RWPE1 (cell line): Measurements from ENCODE around the gene FNDC3B.

Experiments
- CTCF ChIA-PET: fragments of 350-600 bp; sonication (Branson Sonifier 250); formaldehyde crosslinking; extraction: SDS; loops from one replicate; lab custom pipeline; 2021; lab: Yijun Ruan, JAX
- POLR2A ChIA-PET: fragments of 400-600 bp; formaldehyde crosslinking; extraction: SDS; loops from one replicate; lab custom pipeline; 2020; ENCODE audit warnings: antibody characterized with exemption; ENCODE audit not compliant: low non-redundant PET; lab: Yijun Ruan, JAX
- DNase-seq: peaks from one replicate; pipeline ENCODE4 v3.0.0; 2012; ENCODE audit warnings: low spot score
- H3K27ac ChIP-seq: fragments of 450-650 bp; 2 replicates; pipeline ENCODE4 v1.5.1; 2017
- TF ChIP-seq, protein P1 (sequence below): fragments of 450-650 bp; conservative IDR thresholded peaks from 2 replicates; pipeline ENCODE4 v1.5.1; 2017; ENCODE audit warnings: low read depth, mild to moderate bottlenecking

FNDC3B gene

DNA sequence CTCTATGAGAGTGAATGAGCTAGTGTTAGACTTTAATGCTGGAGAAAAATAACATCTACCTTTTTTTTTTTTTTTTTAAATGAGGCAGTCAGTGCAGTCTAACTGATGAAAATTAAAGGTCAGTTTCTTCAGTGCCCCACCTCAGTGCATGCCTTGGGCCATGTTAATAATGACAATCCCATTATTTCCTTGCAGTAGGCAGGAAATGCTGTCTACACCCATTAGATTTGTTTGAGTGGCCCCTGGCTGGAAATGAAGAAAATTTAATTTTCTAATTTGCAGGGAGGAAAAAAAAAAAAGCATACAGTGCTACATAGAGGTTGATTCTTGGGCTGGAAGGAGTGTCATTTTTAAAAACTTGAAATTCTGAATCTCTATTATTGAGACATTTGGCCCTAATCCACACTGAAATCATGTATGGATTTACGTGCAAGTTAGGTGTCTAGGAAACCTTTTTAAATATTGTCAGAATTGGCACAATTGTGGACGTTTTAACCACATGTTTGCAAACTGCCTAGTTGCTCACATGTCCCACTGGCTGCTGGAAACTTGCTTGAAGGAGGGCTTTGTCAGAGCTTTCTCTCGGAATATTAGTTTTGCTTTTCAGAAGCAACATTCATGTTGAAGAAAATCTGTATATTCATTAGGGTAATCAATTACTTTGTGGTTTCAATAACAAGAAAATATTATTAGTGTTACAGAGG is 18.4 kb downstream of the FNDC3B start:
- no peak for DNase-seq

DNA sequence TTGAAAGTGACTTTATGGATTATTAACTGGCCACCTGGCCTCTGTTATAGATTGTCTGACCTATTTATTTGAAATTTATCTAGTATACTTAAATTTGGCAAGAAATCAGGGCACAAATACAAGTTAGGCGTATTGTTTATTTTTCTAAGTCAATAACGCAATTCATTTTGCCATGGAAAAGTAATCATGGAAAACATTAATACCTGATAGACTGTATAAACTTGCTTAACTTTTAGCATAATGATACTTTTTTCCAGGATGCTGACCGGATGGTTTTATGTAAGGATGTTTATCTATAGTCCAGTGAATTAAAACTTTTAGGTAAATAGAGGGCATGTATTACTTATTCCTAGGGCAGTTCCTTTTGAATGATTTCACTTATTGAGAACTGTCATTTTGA is 20.2 kb downstream of the FNDC3B start:
- ChIA-PET CTCF (interaction anchor here (0.6 kb wide), 1 partner anchor 213 kb away, joined by 4 read pairs; no protein-coding TSS in a partner anchor), POLR2A (interaction anchor here (0.7 kb wide), 1 partner anchor 409 kb away, joined by 4 read pairs; no protein-coding TSS in a partner anchor)
- DNase-seq: no peak
- no peak overlapping the region for H3K27ac ChIP-seq
- TF ChIP-seq, protein P1, sequence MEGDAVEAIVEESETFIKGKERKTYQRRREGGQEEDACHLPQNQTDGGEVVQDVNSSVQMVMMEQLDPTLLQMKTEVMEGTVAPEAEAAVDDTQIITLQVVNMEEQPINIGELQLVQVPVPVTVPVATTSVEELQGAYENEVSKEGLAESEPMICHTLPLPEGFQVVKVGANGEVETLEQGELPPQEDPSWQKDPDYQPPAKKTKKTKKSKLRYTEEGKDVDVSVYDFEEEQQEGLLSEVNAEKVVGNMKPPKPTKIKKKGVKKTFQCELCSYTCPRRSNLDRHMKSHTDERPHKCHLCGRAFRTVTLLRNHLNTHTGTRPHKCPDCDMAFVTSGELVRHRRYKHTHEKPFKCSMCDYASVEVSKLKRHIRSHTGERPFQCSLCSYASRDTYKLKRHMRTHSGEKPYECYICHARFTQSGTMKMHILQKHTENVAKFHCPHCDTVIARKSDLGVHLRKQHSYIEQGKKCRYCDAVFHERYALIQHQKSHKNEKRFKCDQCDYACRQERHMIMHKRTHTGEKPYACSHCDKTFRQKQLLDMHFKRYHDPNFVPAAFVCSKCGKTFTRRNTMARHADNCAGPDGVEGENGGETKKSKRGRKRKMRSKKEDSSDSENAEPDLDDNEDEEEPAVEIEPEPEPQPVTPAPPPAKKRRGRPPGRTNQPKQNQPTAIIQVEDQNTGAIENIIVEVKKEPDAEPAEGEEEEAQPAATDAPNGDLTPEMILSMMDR: no peak

More for the DNA sequence above, 18.4 kb downstream of the FNDC3B start:
- TF ChIP-seq, protein P1: no peak
- no peak overlapping the region for H3K27ac ChIP-seq
- ChIA-PET POLR2A (no interaction called here), CTCF (interaction anchor here (0.6 kb wide), 1 partner anchor 299 kb away, joined by 3 read pairs; no protein-coding TSS in a partner anchor)

DNA sequence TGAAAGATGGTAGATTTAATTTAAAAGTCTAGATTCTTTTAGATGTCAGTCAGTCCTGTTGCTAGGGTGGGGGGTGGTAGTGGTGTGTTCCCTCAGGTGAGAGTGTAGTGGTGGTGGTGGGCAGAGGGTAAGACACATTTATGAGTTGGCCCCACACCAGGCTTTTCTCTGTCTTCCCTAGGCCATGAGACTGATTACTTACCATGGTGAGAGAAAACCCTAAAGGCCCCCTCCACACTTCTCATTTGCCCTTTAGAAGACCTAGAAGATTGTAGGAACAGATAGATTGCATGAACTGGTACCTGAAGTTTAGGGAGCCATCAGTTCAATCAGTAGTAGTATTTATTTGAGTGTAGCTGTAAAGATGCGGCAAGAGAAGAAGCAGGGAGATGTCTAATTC is 20.9 kb downstream of the FNDC3B start:
- no peak for DNase-seq
- TF ChIP-seq, protein P1: no peak
- no peak overlapping the region for H3K27ac ChIP-seq
- POLR2A ChIA-PET: interaction anchor here (0.5 kb wide), 1 partner anchor 256 kb away, joined by 9 read pairs; no protein-coding TSS in a partner anchor
- CTCF ChIA-PET: no interaction called here

DNA sequence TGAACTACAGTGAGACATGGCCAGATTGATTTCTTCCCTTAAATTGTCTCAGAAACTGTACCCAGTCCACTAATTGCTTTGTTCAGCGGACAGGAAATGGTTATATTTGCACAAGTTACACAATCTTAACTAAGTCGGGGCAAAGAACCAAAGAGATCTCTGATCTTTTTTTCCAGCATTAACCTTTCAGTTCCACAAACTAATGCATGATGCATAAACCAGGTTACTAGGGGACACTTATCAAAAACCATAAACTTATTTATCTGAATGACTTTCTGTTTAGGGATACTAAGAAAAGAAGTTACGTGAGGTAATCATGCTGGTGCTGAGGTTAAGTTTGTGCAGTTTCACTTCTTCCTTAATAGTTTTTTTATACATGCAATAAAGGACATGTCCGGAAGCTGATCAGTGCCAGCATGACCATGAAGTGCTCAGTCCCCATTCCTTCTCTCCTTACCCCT is 22.4 kb downstream of the FNDC3B start:
- H3K27ac ChIP-seq: no peak overlapping the region
- POLR2A ChIA-PET: no interaction called here
- TF ChIP-seq, protein P1: no peak
- CTCF ChIA-PET: no interaction called here
- no peak for DNase-seq

DNA sequence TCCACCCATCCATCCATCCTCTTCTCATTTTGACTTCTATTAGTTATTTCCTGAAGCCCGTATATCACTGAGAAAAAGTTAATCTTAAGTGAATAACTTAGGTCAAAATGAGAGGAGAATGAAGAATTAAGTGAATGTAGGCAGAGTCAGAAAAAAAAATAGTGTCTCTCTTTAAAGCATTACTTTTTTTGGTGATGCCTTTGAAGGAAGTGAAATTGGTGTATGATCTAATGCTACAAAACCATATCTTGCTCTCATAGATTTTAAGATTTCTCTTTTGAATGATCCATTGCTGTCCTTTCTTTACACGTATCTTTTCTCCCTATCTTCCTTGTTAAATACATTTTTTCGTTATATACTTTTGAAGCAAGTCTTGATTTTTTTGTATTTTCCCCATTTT is 23.4 kb downstream of the FNDC3B start:
- CTCF ChIA-PET: no interaction called here
- TF ChIP-seq, protein P1: no peak
- no peak overlapping the region for H3K27ac ChIP-seq
- no peak for DNase-seq
- POLR2A ChIA-PET: no interaction called here

DNA sequence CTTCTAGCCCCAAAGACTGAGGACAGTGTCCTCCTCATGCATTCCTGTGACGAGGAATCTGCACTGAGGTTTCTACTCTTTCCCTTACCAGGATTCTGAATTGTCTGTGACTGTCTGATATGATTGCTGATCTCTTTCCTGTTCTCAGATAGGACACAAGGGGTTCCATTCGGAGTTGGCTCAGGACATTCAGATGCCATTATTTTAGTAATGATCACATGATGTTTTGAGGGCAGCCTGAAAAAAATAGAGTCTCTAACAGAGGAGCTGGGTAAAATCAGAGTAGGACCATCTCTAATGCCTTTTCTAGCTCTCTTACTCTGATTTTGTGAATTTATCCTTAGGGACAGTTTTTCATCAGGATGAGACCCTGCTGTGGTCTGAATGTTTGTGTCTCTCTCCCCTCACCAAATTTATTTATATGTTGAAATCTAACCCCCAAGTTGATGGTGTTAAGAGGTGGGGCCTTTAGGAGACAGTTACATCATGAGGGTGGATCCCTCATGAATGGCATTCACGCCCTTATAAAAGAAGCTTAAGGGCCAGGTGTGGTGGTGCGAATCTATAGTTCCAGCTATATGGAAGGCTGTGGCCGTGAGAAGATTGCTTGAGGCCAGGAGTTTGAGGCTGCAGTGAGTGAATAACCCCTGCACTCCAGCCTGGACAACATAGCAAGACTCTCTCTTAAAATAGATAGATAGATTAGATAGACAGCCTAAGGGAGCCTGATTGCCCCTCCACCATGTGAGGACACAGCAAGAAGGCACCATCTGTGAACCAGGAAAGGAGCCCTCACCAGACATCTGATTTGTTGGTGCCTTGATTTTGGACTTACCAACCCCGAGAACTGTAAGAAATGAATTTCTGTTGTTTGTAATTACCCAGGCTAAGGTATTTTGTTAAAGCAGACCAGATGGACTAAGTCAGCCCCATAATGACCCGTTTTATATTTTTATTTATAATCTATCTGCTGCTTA is 24.4 kb downstream of the FNDC3B start:
- TF ChIP-seq, protein P1: no peak
- CTCF ChIA-PET: no interaction called here
- no peak overlapping the region for H3K27ac ChIP-seq
- DNase-seq: no peak
- POLR2A ChIA-PET: no interaction called here
